T follicular helper cell (primary cell): ENCODE data around the gene SLC25A39.

Source experiments
- DNase-seq: peaks from one replicate; pipeline ENCODE4 v3.0.0-alpha.2; 2020; ENCODE audit warnings: low read depth

The SLC25A39 gene

DNA sequence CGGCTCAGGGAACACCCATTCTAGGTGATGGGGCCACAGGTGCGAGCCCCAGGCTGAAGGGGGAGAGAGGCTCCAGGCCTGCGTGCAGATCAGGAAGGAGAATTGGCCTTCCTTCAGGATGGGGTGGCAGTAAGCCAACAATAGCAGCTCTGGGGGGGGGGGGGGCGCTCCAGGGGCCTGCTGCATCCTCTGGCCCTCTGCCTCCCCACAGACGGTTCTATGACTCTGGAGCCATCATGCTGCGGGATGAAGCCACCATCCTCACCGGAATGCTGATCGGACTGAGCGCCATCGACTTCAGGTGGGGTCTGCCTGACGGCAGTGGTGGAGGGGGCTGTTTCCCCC, 10.1 kb downstream of the SLC25A39 start:
- DNase-seq, result no peak

DNA sequence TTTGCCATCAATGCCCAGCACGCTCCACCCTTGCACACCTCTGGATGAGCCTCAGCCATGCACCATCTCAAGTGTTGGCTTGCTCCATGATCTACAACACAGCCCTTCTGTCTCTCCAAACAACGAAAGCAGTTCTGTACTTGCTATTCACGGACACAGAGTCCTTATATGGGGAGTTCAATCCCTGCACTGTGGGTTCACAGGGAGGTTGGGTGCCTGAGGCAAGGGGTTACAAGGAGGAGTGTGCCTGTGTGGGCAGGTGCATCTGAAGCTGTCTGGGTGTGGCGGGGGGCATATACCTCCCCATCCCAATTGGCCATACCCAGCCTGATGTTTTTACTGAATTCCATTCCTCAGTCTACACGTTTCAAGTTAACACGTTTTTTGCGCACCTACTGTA, 10.6 kb downstream of the SLC25A39 start:
- DNase-seq, result no peak

DNA sequence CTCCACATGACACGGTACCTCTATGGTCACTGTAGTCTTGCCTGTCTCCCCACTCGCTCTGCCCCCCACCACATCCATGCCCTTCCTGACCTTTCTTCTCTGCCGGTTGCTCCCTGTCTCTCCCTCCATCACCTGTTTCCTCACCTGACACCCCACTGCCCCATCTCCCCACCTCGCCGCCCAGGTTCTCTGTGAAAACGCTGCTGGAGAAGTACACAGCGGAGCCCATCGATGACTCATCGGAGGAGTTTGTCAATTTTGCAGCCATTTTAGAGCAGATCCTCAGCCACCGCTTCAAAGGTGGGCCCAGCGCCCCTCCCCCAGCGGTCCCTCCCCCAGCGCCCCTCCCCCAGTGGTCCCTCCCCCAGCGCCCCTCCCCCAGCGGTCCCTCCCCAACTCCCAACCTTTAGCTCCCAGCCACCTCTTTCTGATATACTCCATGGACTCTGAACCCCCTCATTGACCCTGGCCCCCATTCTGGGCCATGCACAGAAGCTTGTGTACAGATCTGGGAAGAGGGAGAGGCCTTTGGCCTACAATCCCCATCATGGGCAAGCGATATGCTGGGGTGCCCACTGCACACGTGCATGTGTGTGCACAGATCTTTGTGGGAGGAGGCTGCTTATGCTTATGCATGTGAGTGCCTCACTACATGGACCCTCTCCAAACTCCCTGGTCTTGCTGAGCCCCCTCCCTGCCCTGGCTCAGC, 12.1 kb downstream of the SLC25A39 start:
- DNase-seq, result no peak

DNA sequence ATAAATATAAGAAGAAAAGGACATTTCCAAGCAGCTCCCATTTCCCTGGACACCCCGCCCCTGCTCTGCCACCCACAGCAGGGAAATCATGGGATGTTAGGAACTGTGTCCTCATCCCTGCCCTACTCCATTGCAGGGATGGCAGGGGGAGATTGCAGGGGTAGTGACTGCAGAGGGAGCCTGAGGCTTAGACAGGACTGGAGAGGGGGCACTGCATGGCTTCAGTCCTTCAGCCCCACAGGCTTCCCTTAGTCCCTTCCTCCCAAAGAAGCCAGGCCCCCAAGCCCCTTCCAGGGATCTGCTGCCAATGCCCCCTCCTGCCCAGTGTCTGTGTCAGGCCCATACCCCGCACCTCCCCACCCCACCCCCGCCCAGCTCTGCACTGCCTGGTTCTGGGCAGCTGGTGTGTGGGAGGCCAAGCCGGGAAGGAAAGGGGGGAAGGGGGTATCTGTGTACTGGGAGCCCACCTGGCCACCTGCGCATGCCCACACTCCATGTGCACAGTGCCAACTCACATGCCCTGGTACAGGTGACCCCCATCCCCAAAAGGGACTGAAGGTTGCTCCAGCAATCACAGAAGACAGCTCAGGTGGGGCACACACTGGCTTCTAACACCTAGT, 13.0 kb downstream of the SLC25A39 start:
- no peak for DNase-seq

DNA sequence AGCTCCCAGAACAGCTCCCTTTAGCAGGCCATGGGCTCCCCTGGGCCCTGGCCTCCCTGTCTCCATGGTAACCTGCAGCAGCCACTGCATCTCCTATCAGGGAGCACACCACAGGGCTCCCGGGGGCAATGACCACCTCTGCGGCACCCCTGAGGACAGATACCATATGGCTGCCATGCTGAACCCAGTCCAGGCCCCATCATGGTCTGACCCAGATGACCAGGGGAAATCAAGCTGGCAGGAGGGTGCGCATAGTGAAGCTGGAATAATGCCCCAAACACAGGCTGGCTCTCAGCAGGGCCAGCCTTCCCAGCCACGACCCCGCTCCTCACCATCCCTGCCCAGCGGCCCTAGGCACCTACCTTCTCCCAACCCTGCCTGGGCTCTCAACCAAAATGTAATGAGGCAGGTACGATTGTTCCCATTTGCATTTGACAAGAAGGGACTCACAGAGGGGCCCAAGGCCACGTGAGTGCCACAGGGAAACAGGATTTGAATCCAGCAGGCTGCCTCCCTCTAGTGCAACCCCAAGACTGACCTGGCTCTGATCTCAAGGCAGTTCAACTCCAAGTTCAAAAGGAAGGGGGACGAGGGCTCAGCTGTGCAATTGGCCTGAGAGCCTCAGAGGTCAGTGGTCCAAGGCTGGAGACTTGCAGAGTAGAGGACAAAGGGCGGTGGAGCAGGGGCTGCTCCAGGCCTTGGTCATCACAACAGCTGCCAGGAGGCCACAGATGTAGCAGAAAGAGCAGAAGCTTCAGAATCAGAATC, 13.8 kb downstream of the SLC25A39 start:
- no peak for DNase-seq

DNA sequence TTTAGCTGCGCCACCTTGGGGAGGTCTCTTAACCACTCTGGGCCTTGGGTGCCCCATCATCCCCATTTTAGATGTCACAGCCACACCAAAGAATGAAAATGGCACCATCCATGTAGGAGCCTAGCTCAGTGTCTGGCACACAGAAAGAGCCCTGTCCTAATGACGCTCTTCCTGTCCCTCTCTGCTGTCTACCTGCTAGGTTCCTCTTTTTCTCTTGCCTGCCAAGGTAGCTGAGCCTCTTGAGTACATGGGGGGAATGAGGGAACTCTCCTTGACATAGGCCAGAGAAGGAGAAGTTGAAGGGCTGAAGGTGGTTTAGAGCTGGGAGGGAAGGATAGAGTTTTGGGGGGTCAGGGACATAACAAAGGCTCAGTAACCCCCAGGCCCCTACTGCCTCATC, 14.4 kb downstream of the SLC25A39 start:
- DNase-seq, result no peak

DNA sequence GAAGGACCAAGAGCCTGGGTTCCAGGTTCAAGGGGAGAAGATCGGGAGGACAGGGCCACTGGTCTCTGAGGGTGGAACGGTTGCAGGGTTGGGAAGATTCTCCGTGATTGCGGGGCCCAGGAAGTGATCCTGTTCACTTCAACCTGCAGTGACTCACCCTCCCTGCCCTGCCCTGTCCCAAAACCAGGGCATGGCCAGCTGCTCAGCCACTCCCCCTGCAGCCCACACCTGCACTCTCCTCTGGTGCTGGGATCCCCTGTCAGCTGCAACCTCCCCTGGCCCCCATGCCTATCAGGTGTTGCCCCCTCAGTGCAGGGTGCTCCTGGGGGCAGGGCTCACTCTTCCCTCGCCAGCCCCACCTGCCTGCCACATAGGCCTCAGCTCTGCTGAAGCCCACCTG, 15.2 kb downstream of the SLC25A39 start:
- no peak for DNase-seq

DNA sequence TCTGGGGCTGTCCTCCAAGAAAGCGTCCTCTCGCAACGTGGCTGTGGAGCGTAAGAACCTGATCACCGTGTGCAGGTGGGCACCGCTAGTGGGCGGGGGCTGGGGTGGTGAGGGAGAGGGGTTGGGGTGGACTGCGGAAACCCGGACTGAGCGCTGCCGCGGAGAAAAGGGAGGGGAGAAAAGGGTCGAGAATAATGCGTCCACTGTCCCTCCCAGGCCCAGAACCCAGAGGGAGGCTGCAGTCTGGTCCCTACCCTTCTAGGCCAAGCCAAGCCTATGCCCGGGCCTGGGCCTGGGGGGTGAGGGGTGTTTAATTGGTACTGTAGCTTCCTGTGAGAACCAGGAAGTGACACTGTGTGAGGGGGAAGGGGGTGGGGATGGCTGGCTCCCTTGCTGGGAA, 15.8 kb downstream of the SLC25A39 start:
- DNase-seq, result no peak

DNA sequence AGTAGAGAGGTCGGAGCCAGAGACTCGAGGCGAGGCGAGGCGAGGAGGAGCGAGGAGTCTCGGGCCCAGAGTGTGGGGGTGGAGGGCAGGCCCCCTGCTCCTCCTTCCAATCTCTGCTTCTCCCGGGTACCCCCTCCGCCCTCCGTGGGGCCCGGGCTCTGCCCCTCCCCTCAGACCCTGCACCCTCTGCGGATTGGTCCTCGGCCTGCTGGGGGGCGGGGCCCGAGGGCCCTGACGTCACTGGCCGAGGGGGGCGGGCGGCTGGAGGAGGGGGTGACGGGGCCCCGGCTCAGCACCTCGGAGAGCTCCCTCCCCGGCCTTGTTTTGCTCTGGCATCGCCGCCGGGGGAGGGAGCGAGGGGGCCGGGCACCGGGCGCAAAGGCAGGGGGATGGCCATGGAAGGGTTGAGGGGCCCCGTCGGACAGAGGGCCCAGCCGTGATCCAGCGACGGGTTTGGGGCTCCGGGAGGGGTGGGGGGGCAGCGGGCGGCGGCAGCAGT, 16.3 kb downstream of the SLC25A39 start, which contains the start of gene RUNDC3A:
Gene RUNDC3A (plus strand): TSS at position 282 of the 499 bp plus-strand sequence. CDS start 232 bp downstream, outside the sequence.
- peak; percentile 79 for DNase-seq

DNA sequence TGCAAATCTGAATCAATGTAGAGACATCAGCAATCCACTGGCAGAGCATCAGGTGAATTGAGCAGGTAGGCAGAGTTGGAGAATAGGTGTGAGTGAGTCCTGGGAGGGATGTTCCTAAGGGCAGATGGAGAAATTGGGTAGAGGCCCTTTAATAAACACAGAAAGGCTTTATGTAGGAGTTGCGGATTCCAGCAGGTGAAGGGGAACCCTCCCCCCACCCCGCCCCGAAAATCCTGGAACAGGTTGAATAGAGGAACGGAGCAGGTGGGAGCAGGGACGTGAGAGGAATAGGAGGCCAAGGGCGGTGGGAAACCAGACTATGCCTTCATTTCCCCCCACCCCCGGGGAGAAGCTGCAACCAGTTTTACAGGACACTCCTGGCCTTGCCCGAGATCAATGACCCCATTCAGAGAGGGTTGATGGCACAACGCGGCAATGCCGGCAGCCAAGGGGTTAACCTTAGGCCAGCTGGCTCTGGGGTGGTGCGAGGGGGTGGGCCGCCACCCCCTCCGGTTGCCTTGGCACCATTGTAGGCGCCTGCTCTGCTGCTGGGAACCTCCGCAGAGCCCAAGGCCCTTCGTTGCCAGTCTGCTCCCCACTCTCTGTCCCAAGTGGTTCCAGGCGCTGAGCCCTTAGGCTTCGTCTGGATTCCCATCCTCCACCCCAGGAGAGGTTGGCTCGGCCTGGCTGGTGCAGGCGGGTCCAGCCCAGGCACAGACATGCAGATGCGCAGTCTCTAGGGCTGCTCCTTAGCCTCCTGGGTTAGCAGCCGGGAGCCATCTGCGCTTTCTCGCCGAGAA, 17.0 kb downstream of the SLC25A39 start:
- no peak for DNase-seq

DNA sequence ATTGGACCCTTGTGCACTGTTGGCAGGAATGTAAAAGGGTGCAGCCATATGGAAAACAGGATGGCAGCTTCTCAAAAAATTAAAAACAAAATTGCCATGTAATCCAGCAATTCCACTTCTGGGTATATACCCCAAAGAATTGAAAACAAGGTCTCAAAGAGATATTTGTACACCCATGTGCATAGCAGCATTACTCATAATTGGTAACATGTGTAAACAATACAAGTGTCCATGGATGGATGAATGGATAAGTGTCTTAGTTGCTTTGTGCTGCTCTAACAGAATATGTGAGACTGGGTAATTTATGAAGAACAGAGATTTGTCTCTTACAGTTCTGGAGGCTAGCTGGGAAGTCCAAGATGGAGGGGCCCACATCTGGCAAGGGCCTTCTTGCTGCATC, 20.0 kb downstream of the SLC25A39 start:
- no peak for DNase-seq

DNA sequence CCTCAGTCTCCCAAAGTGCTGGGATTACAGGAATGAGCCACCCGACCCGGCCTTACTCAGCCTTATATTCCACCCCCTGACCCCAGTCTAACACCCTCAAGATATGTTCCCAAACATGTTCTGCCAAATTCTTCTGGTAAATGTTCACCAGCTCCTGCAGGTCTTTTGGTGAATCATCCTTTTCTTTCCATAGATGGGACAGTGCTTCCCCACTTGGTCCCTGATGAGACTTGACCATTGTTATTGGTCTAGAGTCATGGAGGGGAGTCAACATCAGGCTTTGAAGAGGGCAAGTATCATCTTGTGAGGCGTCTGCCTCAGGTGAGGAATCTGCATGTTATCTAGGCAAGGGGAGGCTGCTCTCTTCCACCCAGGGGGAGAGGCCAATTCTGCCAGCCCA, 26.6 kb downstream of the SLC25A39 start:
- DNase-seq, result no peak

DNA sequence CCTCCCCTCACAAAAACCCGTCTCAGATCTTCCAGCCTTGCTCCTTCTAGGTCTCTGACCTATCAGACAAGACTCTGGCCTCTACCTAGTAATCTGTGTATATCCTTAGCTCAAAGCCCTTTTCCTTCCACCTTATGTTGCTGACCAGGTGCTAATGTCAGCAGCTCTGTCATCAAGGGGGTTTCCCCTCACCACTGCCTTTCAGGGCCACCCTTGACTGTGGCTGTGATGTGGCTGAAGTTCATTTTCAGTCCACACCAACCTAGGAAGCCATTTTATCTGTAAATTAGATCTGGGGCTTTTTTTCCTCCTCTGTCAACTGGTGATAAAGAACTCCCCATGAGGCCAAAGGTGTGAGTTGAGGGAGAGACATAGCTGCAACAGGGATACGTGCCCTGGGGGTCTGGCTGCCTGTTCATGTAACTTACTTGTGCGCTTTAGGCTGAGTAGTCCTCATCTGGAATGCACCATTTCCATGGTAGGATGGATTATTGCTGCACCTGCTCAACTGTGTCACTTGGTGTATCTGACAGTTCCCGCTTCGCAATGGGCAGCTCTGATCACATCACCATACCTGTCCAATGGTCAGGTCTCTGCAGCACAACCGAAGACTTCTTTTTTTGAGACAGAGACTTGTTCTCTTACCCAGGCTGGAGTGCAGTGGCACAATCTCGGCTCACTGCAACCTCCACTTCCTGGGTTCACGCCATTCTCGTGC, 31.0 kb downstream of the SLC25A39 start:
- DNase-seq, result no peak

DNA sequence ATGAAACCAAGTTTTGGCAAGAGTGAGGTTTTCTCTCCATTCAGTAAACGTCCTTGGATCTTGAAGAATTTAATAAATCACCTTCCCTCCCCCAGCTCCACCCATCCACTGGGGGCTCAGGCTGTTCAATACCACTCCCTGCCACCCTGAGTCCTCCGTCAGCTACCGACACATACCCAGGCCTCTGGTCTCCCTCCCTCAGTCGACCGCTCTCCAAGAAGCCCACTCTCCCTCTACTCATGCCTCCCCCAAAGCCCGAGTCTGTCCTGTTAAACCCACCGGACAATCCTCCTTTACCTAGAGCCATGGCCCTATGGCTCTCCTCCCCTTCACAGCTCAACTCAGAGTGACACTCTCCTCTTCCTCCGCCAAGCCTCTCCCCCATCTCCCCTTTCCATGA, 37.0 kb downstream of the SLC25A39 start:
- no peak for DNase-seq

DNA sequence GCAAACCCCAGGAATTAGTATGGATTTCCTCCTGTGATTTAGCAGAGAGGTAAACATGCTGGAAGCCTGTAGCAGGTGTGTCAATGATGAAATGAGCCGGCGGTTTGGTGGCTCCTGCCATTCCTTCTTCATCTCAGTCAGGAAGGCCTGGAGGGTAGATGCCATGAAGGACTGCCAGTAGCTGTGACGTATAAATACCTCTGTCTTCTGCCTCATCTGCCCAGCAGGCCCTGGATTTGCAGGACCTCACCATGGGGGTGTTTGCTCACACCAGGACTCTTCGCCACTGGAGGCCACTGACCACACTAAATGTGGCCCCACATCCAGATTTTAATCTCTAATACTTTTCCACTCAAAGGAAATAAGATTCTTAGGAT, 40.6 kb downstream of the SLC25A39 start:
- DNase-seq, result no peak

DNA sequence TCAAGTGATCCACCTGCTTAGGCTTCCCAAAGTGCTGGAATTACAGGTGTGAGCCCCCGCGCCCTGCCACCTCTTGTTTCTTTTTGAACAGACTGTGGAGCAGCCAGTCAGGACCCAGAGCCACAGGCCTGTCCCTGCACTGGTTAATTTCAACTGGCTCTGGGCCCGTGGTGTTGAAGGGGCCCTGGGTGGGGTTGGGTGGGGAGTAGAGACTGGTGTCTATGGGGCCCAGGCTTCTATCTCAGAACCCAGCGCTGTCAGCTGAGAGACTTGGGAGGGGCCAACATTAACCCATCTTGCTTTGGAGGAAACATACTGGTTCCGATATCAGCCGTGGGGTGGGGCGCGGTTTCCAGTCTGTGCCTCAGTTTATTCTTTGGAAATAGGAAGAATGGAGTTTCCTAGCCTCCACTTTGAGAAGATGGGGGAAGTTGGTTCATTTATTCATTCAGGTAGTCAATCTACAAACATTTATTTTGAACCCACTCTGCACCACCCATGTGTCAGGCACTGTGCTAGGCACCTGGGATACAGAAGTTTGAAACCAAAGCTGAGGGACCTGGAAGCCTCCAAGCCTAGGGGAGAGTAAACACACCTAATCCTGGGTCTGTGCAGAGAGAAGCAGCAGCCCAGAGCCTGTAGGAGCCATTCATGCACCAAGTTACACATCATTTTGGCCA, 41.1 kb downstream of the SLC25A39 start:
- DNase-seq, result no peak

DNA sequence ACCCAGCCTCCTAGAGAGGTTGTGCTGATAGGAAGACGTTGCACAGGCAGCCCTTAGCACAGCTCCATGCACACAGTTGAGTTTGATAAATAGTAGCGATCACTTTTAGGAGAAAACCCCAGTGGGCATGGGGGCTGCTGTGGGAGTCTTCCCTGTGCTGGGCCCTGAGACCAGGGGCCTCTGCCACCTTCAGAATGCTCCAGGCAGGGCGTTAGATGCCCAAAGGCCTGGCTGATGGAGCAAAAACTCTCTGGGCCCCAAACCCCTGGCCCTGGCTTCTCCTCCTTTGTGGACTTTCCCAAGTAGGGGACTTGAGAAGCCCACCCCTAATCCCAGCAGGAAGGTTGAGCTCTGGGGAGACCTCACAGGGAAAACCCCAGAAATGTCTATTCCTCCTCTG, 42.4 kb downstream of the SLC25A39 start:
- no peak for DNase-seq

DNA sequence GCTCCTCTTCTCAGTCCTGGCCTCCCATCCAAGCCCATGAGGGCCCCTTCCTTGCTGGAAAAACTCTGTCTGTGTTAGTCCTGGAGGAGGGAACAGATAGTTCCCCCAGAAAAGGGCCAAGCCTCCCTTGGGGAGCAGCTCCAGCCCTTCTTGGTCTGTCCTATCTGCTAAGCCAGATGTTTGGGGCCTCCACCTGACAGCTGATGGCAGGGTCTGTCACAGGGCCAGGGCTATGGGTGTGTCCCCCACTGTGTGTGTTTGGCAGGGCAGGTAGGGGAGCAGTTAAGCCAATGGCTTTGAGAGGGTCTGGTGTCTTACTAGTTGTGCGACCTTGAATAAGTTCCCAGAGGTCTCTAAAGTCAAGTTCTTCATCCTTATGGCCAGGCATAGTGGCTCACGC, 43.1 kb downstream of the SLC25A39 start:
- DNase-seq, result no peak

DNA sequence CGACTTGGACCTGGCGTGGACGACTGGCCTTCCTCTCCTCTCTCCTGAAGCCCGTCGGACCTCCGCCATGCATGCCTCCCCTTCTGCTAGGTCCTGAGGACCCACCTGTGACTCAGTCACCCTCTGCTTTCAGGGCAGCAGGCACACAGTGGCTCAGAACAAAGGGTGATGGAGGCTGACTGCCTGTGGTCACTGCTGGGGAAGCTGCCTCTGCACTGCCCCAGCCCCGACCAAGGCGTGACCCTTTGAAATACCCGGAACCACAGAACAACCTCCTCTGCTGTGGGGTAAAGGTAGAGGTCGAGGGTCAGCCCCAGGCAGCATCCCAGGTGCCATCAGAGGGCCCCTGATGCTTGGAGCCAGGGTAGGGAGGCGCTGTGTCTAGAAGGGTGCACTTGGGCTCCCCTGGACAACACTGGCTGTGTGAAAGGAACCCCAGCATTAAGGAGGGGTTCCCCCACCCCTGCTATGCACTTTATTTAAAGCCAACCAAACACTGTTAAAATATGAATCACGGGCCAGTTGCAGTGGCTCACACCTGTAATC, 44.2 kb downstream of the SLC25A39 start:
- no peak for DNase-seq

DNA sequence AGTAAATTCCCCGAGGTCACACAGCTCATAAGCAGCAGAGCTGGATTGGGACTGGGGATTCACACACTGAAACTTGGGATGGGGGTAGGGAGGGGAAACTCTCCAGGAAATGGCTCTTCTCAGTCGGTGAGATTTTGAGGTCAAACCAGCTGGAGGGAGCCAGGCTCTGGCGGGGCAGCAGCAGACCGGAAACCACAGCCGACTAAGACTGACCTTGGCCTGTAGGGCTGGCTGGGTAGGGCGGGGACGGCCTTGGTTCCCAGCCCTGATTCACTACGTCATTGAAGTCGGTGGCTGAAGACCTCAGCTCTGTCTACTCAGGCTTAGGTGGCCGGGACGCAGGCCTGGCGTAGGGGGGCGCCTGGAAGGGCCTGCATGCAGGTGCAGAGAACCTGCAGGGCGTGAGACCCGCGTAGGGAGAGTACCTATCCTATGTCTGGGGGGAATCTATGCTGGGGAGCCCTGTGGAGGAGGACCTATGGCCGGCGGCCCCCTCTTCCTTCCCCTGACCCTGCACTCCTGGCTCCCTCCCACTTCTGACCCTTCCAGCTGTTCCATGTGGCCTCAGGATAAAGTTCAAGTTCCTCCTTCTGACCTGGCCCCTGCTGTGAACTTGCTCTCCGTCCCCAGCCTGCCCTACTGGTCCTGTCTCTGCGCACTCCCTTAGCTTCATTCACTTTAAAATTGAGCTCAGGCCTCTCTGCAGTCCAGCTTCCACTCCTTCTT, 44.8 kb downstream of the SLC25A39 start:
- no peak for DNase-seq
